Stimulated activated memory B cell treated with anti-CD40 and anti-IgM and Interleukin-4, amounts not matched to agents 10 μg/mL and 1 μg/mL and 100 μg/mL, for 72 hours (primary cell): ENCODE results near the gene MGAT1.
A peak's percentile ranks its signal among the peaks of the same experiment; 100 is the strongest.
"Not testable (repeated sequence)": the region's sequence is repeated elsewhere in the genome, so short reads cannot be mapped to it uniquely, and the experiment has no call there.

Experiments
- ATAC-seq: fragments of 150-1000 bp; cut with Tn5 transposase; 2 replicates; pipeline ENCODE4 v1.10.0; 2021
- H3K27ac Mint-ChIP-seq: one replicate; pipeline ENCODE4 v1.8.0; 2022; ENCODE audit warnings: mild to moderate bottlenecking, mixed read lengths
- H3K27me3 Mint-ChIP-seq: one replicate; pipeline ENCODE4 v1.8.0; 2022; ENCODE audit warnings: mixed read lengths
- H3K36me3 Mint-ChIP-seq: one replicate; pipeline ENCODE4 v1.8.0; 2022; ENCODE audit warnings: mixed read lengths
- H3K4me1 Mint-ChIP-seq: one replicate; pipeline ENCODE4 v1.8.0; 2022; ENCODE audit warnings: mixed read lengths
- H3K4me3 Mint-ChIP-seq: one replicate; pipeline ENCODE4 v1.8.0; 2022; ENCODE audit warnings: mild to moderate bottlenecking, moderate library complexity, mixed read lengths
- H3K9me3 Mint-ChIP-seq: one replicate; pipeline ENCODE4 v1.8.0; 2022; ENCODE audit warnings: mixed read lengths

The MGAT1 gene

DNA sequence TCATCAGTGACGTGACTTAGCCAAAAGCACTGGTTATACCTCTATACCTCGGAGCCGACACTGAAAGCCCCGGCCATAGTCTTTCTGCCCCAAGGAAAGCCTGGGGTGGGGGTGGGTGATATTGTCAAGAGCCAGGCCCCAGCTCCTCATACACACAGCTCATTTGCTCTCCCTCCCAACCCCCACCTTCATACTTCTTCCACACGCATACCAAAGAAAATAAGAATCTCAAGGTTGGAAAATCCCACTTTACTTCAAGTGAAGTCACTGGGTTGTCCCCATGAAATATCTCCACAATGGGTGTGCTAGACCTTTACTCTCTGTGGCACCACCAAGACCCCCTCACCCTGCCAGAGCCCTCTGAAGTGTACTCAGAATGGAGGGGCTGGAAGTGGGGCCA lies 27.1 kb upstream of the MGAT1 start:
- Mint-ChIP-seq H3K36me3 (peaks cover 77% of the 10 kb centered on the region), H3K4me3 (peak overlapping the region; percentile 92), H3K27ac (peak overlapping the region; percentile 98), H3K9me3 (peaks cover 5% of the 10 kb centered on the region), H3K27me3 (no peaks in the 10 kb centered on the region), H3K4me1 (peaks cover 72% of the 10 kb centered on the region)
- ATAC-seq, result no peak

DNA sequence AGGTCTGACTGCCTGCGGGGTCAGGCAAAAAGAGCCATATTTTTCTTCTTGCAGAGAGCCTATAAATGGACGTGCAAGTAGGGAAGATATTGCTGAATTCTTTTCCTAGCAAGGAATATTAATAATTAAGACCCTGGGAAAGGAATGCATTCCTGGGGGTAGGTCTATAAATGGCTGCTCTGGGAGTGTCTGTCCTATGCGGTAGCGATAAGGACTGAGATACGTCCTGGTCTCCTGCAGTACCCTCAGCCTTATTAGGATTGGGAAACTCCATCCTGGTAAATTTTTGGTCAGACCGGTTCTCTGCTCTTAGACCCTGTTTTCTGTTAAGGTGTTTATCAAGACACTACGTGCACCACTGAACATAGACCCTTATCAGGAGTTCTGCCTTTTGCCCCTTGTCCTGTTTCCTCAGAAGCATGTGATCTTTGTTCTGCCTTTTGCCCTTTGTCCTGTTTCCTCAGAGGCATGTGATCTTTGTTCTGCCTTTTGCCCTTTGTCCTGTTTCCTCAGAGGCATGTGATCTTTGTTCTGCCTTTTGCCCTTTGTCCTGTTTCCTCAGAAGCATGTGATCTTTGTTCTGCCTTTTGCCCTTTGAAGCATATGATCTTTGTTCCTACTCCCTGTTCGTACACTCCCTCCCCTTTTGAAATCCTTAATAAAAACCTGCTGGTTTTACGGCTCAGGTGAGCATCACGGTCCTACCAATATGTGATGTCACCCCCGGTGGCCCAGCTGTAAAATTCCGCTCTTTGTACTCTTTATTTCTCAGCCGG lies 26.3 kb upstream of the MGAT1 start:
- H3K9me3 Mint-ChIP-seq, H3K27me3 Mint-ChIP-seq, ATAC-seq: not testable (repeated sequence)
- Mint-ChIP-seq H3K4me1 (peaks cover 69% of the 10 kb centered on the region), H3K36me3 (peaks cover 70% of the 10 kb centered on the region), H3K27ac (peak overlapping the region; percentile 98), H3K4me3 (peak overlapping the region; percentile 92)

DNA sequence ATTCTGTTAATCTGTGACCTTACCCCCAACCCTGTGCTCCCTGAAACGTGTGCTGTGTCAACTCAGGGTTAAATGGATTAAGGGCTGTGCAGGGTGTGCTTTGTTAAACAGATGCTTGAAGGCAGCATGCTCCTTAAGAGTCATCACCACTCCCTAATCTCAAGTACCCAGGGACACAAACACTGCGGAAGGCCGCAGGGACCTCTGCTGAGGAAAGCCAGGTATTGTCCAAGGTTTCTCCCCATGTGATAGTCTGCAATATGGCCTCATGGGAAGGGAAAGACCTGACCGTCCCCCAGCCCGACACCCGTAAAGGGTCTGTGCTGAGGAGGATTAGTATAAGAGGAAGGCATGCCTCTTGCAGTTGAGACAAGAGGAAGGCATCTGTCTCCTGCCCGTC lies 24.8 kb upstream of the MGAT1 start:
- not testable (repeated sequence) for ATAC-seq

DNA sequence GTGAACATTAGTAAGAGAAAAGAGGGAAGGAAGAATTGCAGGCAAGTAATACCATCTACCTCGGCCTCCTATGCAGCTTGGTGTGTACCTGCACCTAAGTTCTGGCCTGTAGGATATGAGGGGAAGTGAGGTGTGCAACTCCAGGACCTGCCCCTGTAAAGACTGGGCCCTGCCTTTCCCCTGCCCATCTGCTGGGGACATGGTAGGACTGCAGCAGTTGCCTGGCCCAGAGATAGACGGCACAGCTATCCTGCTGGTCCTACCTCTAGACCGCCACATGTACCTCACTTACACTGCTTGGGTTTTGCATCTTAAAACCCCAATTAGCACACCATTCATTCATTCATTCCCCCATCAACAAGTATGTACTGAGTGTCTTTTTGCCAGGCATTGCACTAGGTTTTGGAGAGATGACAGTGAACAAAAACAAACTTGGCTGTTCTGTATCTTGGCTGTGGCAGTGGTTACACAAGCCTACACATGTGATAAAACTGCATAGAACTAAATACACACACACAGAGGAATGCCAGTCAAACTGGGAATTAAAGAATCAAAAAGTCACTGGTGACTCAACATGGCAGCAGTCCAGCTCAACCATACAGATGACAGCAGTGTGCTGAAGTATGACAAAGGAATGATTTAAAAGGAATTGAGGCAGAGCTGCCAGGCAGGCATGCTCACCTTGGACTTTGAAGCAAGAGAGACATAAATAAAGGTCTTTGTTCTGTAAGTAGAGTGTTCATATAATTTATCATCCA lies 23.3 kb upstream of the MGAT1 start:
- H3K36me3 Mint-ChIP-seq, result peaks cover 48% of the 10 kb centered on the region
- H3K4me1 Mint-ChIP-seq, result peaks cover 64% of the 10 kb centered on the region
- no peaks in the 10 kb centered on the region for H3K27me3 Mint-ChIP-seq
- ATAC-seq, result no peak
- H3K4me3 Mint-ChIP-seq, result no peak overlapping the region
- H3K27ac Mint-ChIP-seq, result peak overlapping the region; percentile 98
- peaks cover 5% of the 10 kb centered on the region for H3K9me3 Mint-ChIP-seq

More for the DNA sequence above, 24.8 kb upstream of the MGAT1 start:
- Mint-ChIP-seq H3K27ac (peak overlapping the region; percentile 98), H3K36me3 (peaks cover 61% of the 10 kb centered on the region), H3K4me1 (peaks cover 56% of the 10 kb centered on the region)
- H3K4me3 Mint-ChIP-seq, H3K9me3 Mint-ChIP-seq, H3K27me3 Mint-ChIP-seq: not testable (repeated sequence)

DNA sequence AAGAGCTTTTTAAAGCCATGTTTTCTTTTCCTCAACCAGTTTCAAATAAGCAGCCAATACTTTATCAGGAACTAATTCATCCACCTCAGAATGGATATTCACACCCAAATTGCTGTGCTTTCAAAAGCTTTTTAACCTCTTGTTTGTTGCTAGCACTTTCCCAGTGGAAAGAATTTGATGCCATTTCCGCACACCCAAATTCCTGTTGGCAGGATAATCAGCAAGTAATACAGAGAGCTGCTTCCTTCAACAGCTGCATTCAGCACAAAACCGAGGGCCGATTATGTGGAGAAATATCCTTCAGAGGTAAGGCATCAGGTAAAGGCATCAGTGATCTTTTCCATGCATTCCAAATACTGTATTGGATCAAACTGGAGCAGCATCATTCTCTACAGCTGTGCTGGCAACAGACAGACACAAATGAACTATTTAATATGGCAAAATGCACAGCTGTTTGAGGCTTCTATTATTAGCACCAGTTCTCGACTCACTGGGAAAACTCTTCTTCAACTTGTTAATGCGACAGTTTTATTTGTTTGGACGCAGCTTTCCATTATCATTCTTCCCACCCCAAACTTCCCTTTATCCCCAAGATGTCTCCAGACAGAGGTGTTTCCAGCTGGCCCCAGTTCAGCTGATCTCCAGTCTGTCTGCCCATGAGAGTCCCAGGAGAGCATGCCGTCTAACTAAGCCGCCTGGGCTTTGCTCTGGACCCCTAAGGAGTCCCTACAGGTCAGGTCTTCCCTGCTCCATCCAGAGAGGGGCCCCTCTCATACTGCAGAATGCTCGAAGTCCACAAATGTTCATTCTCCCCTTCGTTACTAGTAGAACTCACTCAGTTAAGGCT lies 22.2 kb upstream of the MGAT1 start:
- peak overlapping the region; percentile 98 for H3K27ac Mint-ChIP-seq
- H3K4me3 Mint-ChIP-seq, result no peak overlapping the region
- no peak for ATAC-seq
- peaks cover 65% of the 10 kb centered on the region for H3K4me1 Mint-ChIP-seq
- no peaks in the 10 kb centered on the region for H3K27me3 Mint-ChIP-seq
- peaks cover 2% of the 10 kb centered on the region for H3K9me3 Mint-ChIP-seq
- peaks cover 37% of the 10 kb centered on the region for H3K36me3 Mint-ChIP-seq

DNA sequence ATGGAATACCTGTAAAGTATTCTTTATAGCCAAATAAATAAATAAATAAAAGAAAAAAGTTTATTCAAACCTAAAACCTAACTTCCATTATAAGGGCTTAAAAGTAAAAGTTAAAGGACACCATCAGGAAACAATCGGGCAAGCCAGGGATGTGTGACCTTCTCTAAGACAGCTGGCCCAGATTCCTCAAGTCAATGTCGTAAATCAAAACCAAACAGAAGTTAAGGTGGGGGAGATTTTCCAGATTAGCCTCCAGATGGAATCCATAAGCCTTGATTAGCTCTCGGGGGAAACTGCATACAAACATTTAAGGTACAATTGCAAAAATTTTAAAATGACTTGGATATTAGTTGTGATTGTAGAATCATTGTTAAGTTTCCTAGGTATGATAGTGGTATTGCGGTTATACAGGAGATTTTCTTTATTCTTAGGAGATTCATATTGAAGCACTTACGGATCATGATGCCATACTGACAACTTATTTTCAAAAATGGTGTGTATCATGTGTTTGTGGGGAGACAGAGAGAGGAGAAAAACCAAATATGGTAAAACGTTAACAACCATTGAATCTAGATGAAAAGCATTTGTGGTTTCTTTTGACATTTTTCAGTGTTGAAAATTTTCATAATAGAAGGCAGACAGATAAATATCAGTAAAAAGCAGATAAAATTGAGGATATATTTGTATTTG lies 21.5 kb upstream of the MGAT1 start:
- no peak for ATAC-seq

DNA sequence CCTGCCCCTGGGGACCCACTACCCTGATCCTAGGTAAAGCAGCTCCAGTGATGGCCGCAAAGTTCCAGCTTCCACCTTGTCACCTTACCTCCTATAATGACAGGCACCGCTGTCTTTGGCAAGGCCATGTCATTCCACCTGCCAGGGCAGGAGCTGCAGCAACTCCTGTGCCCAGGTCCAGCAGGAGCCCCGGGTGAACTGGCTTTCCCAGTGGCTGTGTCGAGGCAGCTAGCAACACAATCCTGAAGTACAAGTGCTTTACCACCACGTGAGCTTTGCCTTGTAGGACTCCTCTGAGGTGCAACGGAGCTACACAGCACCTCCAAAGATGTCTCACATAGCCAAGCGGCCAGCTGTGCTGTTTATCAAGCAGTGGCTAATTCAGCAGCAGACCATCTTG lies 20.7 kb upstream of the MGAT1 start:
- Mint-ChIP-seq H3K27me3 (no peaks in the 10 kb centered on the region), H3K4me3 (no peak overlapping the region), H3K4me1 (peaks cover 64% of the 10 kb centered on the region), H3K9me3 (no peaks in the 10 kb centered on the region), H3K36me3 (peaks cover 24% of the 10 kb centered on the region), H3K27ac (no peak overlapping the region)
- ATAC-seq, result no peak

More for the DNA sequence above, 21.5 kb upstream of the MGAT1 start:
- H3K9me3 Mint-ChIP-seq, result no peaks in the 10 kb centered on the region
- H3K27ac Mint-ChIP-seq, result peak overlapping the region; percentile 98
- H3K27me3 Mint-ChIP-seq, result no peaks in the 10 kb centered on the region
- peaks cover 58% of the 10 kb centered on the region for H3K4me1 Mint-ChIP-seq
- no peak overlapping the region for H3K4me3 Mint-ChIP-seq
- H3K36me3 Mint-ChIP-seq, result peaks cover 30% of the 10 kb centered on the region

DNA sequence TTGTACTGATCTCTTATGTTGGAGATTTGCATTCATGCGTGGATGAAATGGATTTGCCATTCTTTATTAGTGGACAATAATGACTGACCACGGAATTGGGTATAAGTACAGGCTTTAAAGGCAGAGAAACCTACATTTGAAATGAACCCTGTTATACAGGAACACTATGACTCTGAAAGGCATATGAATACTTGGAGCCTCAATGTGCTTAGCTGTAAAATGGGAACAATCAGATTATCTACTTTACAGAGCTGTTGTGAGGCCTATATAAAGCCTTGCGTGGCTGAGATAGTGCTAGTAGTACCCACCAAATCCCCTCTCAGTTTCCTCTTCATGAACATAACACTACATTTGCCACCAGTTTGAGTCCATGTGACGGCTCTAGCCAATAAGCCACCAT lies 18.9 kb upstream of the MGAT1 start:
- Mint-ChIP-seq H3K36me3 (peaks cover 16% of the 10 kb centered on the region), H3K27ac (peak overlapping the region; percentile 92), H3K4me1 (peaks cover 75% of the 10 kb centered on the region), H3K4me3 (no peak overlapping the region), H3K27me3 (no peaks in the 10 kb centered on the region), H3K9me3 (no peaks in the 10 kb centered on the region)
- no peak for ATAC-seq

DNA sequence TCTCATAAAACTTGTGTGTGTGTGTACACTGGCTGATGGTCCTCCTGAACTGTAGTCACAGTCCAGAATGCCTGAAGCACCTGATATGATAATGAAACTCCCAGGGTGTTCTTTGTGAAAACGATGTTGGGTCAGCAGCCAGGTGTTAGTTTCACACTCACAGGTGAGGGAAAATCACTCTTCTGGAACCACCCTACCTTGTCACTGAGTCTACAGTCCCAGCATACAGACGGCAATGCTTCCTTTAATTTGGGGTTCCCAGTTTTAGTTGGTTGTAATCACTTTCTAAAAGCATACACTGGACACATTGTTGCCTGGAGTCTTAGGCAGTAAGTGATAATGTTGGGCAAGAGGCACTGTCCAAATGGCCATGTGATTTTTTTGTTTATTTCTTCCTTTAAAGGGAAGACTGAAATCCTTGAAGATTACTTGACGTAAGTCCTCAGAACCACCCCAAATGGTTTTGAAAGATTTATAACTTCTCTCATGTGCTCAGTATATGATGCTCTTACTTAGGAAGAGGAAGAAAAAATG lies 18.2 kb upstream of the MGAT1 start:
- H3K27ac Mint-ChIP-seq, result peak overlapping the region; percentile 92
- no peaks in the 10 kb centered on the region for H3K27me3 Mint-ChIP-seq
- peaks cover 9% of the 10 kb centered on the region for H3K36me3 Mint-ChIP-seq
- H3K4me3 Mint-ChIP-seq, result no peak overlapping the region
- no peaks in the 10 kb centered on the region for H3K9me3 Mint-ChIP-seq
- peaks cover 75% of the 10 kb centered on the region for H3K4me1 Mint-ChIP-seq
- ATAC-seq, result peak; percentile 70

DNA sequence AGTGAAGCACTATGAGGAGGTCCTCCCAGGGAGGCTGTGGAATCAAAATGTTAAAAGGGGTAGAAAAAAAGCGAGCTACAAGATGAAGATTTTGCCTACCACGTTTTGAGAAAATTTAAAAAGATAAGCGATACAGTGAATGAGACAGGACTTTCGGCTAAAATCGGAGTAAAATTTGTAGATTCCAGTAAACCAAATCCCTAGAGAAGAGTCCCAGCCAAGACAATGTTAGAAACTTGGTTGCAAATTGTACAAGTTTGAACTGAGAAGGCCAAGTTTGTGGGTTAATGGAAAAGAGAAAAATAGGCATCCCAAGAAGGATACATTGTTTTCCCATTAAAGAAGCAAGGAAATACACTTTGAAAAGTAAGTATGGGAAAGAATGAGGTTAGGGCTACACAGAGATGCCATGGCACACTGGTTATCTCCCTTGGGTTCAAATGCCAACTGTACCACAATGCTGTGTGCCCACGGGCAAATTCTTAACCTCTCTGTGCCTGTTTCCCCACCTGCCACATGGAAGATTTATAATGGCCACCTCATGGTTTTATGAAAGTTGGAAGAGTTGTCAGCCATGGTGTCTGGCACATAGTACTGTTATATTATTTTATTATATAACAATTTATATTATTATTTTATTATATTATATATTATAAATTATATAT lies 16.2 kb upstream of the MGAT1 start:
- Mint-ChIP-seq H3K27ac (peak overlapping the region; percentile 93), H3K36me3 (peaks cover 17% of the 10 kb centered on the region), H3K27me3 (no peaks in the 10 kb centered on the region), H3K4me1 (peaks cover 79% of the 10 kb centered on the region), H3K9me3 (no peaks in the 10 kb centered on the region), H3K4me3 (peak overlapping the region; percentile 38)
- no peak for ATAC-seq

DNA sequence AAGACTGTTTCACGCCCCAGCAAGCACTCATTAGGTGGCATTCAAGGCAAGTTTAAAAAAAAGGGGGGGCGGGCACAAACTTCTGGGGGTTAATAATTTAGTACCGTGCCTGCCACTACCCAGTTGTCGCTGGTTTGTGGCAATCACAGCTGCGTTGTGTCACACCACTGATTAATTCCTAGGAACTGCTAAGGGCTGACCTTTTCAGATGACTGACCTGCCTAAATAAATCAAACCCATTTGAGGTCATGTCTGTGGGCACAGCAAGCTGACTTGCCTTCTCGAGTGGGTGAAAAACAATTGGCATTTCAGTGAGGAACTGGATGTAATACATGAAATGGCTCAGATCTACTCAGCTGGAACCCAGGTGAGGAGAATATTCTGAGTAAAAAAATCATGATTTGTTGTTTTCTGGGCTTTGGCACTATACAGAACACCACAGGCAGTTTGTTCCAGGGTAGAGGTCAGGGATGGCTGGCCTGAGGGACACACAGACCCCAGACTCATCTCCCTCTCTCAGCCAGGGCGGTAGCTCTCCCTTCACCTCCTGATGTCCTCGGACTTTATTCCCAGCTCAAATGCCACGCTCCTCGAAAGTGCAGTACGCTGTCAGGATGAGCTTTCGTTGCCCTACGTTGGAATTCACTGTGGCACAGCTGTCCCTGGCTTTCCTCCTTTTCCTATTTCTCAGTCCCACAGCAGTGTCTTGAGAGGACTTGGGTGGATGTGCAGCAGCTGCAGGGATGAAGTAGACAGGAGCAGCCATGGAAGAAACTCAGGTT lies 15.5 kb upstream of the MGAT1 start:
- Mint-ChIP-seq H3K36me3 (peaks cover 25% of the 10 kb centered on the region), H3K9me3 (no peaks in the 10 kb centered on the region), H3K4me1 (peaks cover 86% of the 10 kb centered on the region), H3K27me3 (no peaks in the 10 kb centered on the region), H3K4me3 (peak overlapping the region; percentile 38), H3K27ac (peak overlapping the region; percentile 93)
- ATAC-seq, result peak; percentile 86

DNA sequence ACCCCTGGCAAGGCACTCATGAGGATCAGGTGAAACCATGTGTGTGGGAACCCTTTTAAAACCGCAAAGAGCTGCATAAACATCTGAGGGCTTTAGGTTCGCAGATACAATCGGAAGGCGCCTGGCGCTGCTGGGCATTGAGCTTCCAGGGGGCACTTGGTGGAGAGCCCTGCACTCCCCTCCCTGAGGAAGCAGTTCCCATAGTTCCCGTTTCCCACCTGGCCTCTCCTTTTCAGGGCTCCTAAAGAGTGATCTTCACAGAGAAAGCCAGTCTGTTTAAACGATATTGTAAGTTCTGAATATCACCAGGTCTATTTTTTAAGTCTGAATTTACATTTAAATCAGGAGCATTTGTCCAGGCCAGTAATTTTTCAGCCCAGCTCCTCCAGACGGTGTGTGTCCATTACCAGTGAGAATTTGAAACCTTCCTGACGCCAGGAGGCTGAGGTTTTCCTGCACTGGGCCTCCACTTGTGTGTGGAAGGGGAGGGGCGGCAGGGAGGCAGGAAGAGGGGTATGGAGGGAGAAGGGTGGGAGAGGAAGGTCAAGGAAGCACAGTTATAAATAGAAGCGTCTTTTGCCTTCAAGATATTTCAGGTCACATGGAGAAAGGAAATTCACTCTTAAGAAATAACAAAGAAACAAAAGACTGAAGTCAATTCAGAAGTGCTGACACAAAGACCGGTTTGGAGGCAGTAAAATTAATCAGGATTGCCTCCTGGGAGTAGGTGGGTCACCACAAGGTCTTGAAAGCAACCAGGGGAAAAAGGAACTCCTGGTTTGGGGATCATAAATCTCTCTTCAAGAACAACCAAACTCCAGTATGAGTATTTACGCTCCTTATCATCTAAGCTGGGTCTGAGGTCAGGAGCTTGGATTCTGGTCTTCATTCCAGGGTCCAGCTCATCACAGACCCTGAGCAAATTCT lies 14.3 kb upstream of the MGAT1 start:
- H3K27ac Mint-ChIP-seq, result peak overlapping the region; percentile 93
- H3K9me3 Mint-ChIP-seq, result no peaks in the 10 kb centered on the region
- no peak for ATAC-seq
- H3K36me3 Mint-ChIP-seq, result peaks cover 31% of the 10 kb centered on the region
- no peaks in the 10 kb centered on the region for H3K27me3 Mint-ChIP-seq
- H3K4me1 Mint-ChIP-seq, result peaks cover 92% of the 10 kb centered on the region
- peak overlapping the region; percentile 71 for H3K4me3 Mint-ChIP-seq
